ENCODE results near the gene NEURL1B.

Gene NEURL1B

GRCh38 chr5:172697123-172698121 lies 56.4 kb downstream of the NEURL1B start:
- ChIA-PET CTCF (interaction anchor here (0.7 to 5.1 kb wide), 38 partner anchors 9 to 447 kb away, joined by 3 to 49 read pairs (median 5); partner anchors contain the start of gene BNIP1), POLR2A (no interaction called here)
- peak; percentile 90 for DNase-seq (ENCODE audit: extremely low spot score)
- peak; percentile 87 for TF ChIP-seq CTCF (IDR thresholded peaks at IDR 0.05; ENCODE audit: control extremely low read depth, extremely low read depth, low read depth, missing control alignments)

DNA sequence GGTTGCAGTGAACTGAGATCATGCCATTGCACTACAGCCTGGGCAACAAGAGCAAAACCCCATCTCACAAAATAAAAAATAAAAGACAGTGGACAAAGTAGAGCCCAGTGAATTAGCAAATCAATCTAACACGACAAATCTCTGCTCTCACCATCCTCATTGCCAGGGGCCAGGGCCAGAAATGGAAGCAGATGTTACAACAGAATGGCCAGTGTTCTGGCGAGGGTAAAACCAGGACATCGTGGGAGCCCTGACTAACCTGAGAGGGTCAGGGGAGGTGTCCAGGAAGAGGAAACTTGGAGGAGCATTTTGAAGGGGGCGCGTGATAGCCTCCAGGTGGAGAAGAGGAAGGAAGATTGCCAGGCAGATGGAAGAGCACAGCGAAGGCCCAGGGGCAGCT lies 58.4 kb downstream of the NEURL1B start:
- POLR2A ChIA-PET, result no interaction called here
- DNase-seq (ENCODE audit: extremely low spot score), result no peak
- CTCF ChIA-PET, result interaction anchor here (1.2 to 5.1 kb wide), 5 partner anchors 10 to 248 kb away, joined by 3 to 25 read pairs (median 16); no protein-coding TSS in a partner anchor
- no peak for TF ChIP-seq CTCF (IDR thresholded peaks at IDR 0.05; ENCODE audit: control extremely low read depth, extremely low read depth, low read depth, missing control alignments)

- ChIA-PET POLR2A (no interaction called here), CTCF (interaction anchor here (1.0 to 5.1 kb wide), 6 partner anchors 10 to 249 kb away, joined by 3 to 25 read pairs (median 13); no protein-coding TSS in a partner anchor)
- TF ChIP-seq CTCF (IDR thresholded peaks at IDR 0.05; ENCODE audit: control extremely low read depth, extremely low read depth, low read depth, missing control alignments), result no peak
- DNase-seq (ENCODE audit: extremely low spot score), result no peak
Measured at GRCh38 chr5:172699999-172700364, 58.9 kb downstream of the NEURL1B start.

DNA sequence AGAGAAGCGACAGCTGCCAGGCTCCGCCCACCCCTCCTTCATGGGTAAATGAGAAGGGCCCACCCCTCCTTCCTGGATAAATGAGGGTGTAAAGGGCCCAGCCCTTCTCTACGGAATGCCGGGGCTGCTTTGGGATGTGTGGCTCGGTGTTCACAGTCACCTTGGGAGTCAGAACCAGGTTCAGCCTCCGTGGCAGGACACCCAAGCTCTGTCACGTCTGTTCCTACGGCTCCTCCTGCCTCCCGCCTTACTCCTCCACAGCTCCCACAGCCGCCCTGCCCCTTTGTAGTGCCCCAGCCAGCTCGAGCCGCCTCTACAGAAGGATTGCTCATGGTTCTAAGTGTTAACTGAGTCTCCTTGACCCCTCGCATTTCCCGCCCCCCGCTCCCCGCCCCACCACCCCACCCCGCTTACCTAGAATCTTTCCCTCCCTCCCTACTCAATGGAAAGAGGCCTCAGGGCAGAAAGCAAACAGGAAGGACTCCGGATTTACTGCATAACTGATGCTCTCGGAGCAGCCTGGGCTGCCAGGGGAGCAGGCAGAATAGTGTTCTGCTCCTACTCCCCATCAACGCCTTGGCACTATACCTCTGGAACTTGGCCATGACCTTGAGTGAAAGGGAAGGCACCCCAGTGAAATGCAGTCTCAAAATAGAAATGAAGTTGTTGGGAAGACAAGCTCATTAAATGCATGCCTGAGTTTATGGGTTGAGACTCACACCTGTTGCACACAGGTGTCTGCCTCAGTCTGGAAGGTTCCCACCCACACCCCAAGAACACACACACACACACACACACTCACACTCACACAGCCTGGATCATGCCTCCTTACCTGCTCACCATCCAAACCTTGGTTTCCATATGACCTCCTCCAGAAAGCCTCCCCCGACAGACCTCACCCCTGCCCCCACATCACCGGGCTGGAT lies 59.6 kb downstream of the NEURL1B start:
- POLR2A ChIA-PET, result no interaction called here
- TF ChIP-seq CTCF (IDR thresholded peaks at IDR 0.05; ENCODE audit: control extremely low read depth, extremely low read depth, low read depth, missing control alignments), result no peak
- CTCF ChIA-PET, result interaction anchor here (1.0 to 5.1 kb wide), 7 partner anchors 9 to 249 kb away, joined by 3 to 25 read pairs (median 10); no protein-coding TSS in a partner anchor
- DNase-seq (ENCODE audit: extremely low spot score), result no peak

- no peak for TF ChIP-seq CTCF (IDR thresholded peaks at IDR 0.05; ENCODE audit: control extremely low read depth, extremely low read depth, low read depth, missing control alignments)
- no peak for DNase-seq (ENCODE audit: extremely low spot score)
- ChIA-PET POLR2A (no interaction called here), CTCF (interaction anchor here (1.6 to 5.1 kb wide), 3 partner anchors 14 to 241 kb away, joined by 4 to 20 read pairs (median 10); no protein-coding TSS in a partner anchor)
Measured at GRCh38 chr5:172701291-172701656, 60.2 kb downstream of the NEURL1B start.

DNA sequence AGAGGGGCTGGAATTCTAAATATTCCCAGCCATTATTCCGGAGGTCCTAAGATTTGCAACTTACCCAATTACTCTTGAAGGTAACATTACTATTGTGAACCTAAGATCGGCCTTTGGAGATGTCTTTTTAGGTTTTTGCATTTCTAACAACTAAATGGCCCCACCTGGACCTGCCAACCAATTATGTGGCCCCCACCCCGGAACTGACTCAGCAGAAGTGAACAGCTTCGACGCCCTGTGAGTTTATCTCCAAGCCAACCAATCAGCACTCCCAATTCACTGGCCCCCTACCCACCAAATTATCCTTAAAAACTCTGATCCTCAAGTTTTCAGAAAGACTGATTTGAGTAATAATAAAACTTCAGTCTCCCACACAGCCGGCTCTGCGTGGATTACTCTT lies 62.9 kb downstream of the NEURL1B start:
- POLR2A ChIA-PET, result no interaction called here
- no peak for TF ChIP-seq CTCF (IDR thresholded peaks at IDR 0.05; ENCODE audit: control extremely low read depth, extremely low read depth, low read depth, missing control alignments)
- CTCF ChIA-PET, result interaction anchor here (1.4 to 3.4 kb wide), 3 partner anchors 10 to 274 kb away, joined by 3 to 24 read pairs (median 4); no protein-coding TSS in a partner anchor
- no peak for DNase-seq (ENCODE audit: extremely low spot score)
